ENCODE data around the gene RXFP2.

The RXFP2 gene

DNA sequence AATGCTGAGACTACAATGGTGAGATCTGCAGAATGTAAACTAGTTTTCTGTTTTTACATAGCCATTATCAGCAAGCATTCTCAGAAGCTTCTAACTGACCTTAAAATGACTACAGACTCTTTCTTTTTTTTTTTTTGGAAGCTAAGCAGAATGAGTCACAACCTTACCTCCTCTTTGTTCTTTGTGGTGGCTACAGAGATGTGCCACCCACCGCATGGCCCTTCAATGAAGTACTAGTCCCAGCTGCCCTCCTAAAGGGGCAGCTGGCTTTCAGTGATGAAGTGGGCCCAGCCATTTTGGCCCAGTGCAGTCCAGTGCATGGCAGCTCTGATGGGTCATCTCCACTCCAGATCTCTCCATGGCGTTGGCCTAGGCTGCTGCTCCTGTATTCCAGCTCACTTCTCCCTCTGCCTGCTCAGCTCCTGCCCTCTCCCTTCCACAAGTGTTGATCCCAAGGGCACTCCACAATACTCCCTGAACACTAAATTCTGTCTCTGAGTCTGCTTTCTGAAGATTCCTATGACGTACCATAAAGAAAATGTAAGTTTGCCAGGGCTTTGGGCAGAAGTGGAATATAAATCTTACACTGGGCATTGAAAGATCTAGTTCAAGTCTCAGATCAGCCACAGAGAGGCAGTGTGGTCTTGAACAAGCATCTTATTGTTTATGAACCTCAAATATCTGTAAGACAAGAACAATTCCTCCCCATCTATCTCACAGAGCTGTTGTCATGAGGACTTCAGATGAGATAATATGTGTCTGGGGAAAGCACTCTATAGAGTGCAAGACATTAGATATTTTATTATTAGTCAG, 85.6 kb downstream of the RXFP2 start:
- no peak for DNase-seq (ENCODE audit: low read depth in 2 of 2)

DNA sequence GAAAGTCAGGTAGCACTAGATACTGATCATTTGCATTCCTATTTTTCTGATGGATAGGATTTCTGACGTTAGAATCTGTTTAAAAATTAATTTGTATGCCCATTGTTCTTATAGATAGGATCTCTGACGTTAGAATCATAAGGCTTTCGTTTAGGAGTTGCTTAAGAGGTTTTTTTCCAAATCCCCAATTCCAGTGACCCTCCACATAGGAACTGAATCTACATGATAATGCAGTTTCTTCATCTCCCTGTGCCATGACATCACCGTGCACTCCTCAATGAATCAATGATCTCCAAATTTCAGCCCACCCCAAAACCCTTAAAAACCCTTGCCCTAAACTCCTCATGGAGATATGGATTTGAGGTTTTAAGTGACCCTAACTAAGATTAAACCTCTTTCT, 87.2 kb downstream of the RXFP2 start:
- DNase-seq (ENCODE audit: low read depth in 2 of 2) = no peak

DNA sequence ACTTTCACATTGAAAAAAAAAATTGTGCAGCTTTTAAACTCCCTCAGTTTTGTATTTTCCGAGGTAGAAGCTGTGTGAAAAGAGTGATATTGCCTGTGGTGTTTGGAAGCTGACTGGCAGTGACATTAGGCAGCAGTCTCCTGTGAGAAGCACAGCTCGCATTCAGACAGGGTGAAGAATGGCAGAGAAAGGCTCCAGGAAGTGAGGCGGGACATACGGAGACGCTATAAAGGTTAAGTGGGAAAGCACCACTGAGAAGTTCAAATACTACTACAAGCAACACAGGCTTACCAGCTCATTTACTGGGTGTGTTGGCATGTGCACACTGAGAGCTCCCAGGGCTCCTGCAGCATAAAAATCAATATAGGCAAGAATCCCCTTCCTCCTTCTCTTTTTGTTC, 88.4 kb downstream of the RXFP2 start:
- no peak for DNase-seq (ENCODE audit: low read depth in 2 of 2)

DNA sequence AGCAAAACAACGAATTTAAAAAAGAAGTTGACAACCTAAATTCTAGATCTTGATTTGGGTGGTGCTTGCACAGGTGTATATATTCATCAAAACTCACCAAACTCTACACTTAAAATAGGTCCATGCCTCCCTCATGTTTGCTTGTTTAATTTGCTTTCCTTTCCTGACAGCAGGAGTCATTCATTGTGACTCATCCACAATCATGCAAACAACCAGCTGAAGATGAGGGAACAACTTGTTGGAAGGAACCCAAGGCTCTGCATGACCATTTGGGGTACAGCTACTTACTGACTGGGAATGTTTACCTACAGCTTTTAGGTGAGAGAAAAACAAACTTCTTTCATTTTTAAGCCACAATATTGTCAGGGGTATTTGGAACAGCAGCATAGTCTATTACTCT, 96.6 kb downstream of the RXFP2 start:
- DNase-seq (ENCODE audit: low read depth in 2 of 2) = no peak

DNA sequence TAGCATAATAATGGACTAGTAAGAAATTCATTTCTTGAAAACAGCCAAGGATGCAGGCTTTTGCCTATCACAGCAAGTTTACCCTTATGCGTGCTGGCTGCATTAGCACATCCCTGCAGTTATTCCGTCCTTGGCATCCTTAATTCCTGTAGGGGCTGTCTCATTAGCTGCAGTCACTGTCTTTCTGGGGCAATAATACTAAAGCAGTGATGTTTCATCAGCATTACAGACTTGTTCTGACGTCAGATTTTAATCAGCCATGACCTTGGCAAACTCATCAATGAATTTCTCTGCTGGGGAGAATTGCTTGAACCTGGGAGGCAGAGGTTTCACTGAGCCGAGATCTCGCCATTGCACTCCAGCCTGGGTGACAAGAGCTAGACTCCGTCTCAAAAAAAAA, 103.7 kb downstream of the RXFP2 start:
- no peak for DNase-seq (ENCODE audit: low read depth in 2 of 2)

DNA sequence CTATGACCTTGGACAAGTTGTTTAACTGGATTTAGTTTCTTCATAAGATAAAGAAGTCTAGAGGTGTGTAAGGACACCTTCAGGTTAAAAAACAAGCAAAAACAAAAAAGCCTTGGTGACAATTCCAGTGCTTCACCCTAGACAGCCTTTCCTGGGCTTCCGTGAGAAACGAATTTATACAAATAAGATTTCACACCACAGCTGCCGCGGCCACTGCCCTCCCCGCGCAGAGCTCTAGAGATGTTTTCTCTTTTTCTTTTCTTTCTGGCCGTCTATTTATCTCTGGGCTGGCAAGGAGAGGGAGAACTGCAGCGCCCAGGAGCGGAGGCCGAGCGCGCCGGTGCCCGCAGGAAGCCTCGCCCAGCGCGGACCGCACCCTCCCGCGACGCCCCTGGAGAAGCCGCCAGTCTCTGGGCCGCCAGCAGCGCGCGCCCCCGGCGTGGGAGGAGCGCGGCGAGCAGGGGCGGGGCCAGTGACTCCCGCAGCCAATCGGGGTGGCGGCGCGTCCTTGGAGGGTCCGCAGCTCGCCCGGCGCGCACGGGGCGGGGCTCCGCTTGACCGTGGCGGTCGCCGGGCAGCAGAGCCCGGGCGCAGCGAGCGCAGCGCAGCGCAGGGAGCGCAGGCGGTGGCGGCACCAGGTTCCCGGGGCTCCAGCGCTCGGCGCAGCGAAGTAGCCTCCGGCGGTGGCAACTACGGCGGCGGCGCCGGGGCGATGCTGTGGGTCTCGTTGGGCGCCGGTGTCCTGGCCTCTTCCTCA, 107.0 kb downstream of the RXFP2 start:
- DNase-seq (ENCODE audit: low read depth in 2 of 2) = peak; percentile 31 to 36

DNA sequence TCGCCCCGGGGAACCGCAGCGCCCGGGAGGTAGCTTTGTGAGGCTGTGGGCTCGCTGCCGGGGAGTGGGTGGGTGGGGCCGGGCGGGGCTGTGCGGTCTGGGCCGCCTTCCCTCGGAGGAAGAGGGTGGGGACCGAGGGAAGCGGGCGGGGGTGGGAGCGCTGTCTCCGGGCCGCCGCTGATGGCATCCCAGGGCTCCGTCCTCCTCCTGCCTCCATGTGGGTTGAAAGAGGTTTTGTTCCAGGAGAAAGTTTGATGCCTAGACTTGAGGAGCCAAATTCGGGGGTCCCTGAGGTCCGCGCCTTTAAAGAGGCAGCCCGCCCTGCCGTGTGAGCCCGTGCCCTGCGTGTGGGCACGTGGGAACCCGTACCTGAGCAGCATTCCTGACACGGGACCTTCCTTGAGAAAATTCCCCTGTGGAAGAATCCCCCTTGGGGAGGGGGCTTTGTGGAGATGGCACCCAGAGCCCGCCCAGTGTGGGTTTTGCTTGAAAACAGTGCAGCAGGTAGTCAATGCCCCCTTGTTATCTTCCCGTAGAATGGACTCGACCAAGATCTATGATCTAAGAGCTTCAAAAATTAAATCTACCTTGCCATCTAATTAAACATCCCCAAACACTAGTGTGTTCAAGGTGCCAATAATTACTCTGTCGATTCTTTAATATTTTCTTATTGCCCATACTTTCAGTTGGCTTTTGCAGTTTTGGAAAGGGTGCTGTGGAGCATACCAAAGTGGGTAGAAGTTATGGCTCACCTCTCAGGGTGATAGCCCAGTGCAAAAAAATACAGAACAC, 107.8 kb downstream of the RXFP2 start:
- DNase-seq (ENCODE audit: low read depth in 2 of 2) = no peak

DNA sequence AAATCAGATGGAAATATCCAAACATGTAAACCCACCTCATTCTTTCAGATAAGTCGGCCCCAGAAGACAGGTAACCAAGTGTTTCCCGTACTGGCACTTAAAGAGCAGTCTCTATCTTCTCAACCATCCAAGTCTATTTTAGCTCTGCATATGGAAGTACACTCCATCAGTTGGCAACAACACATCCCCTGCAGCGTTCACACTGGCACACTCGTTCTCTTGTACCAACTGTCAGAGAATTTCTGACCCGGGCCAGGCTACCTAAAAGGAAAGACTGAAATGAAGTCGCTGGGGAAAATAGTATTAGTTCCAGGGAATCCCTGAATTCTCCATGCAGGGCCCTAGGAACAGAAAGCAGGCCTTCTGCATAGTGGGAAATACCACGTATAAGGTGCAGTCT, 109.3 kb downstream of the RXFP2 start:
- DNase-seq (ENCODE audit: low read depth in 2 of 2) = no peak

DNA sequence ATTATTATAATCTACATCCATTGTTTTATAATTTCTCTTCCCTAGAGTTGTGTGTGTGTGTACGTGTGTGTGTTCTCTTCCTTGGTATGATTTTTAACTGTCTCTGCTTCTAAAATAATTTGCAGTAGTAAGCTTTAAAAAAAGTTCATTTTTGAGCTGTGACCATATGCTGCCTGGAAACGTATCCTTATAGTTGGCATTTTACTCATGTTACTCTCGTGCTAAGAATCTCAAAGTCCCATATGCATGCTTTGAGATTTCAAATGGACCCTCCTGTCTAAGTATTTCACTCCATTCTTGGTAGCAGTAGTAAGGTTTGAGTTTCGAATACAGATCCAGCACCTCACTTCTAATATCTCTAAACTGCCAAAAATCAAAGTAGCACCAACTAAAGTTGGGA, 109.9 kb downstream of the RXFP2 start:
- no peak for DNase-seq (ENCODE audit: low read depth in 2 of 2)

DNA sequence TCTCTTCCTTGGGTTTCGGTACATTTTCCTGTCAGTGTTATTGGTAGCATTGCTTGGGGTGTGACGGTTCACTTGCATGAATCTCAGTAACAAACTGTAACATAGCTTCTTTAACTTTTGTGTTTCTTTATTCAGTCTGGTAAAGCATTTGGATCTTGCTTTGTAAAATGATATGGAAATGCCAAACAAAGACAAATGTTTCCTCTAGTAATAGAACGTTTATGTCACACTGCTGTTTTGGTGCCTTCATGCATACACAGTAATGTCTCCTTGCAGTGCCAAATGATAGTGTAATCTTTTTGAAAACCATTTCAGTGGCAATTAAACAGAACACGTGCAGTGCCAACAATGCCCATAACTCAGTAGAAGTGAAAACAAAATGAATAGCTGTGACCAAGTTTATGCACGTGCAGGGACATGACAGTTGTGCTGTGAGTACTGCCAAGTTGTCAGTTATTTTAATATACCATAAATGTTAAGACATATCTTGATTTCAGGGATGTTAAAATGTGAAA, 110.8 kb downstream of the RXFP2 start:
- DNase-seq (ENCODE audit: low read depth in 2 of 2) = no peak

DNA sequence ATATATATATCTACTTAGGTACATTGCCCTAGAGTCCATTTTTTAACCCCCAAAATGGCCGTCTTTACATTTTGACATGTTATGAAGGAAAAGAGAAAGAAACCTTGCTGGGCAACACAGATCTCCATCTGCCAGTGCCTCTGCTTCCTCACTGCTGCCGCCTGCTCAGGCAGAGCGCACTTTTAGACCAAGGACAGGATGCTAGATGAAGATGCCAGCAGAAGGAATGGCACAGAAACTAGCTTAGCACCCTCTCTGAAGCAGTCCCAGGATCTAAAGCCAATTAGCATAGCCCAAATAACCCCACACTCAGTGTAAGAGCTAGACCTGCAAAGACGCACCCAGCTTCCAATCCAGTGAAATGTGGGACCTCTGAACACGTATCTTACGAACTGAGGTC, 111.9 kb downstream of the RXFP2 start:
- DNase-seq (ENCODE audit: low read depth in 2 of 2) = no peak

Measured in activated CD8-positive, alpha-beta memory T cell treated with anti-CD3 and anti-CD28 coated beads for 4 hours (primary cell).